Occipital lobe (tissue), 2 donors: ENCODE measurements around the gene ZNF609. TPM values are rescaled to one million over a fixed set of nuclear protein-coding genes. Genes with fewer than 3 reads are reported as not detected.

Source experiments
- DNase-seq: peaks from one replicate; lab custom pipeline; 2025; lab: John Stamatoyannopoulos, UW
- total RNA-seq: library from RNA; depleted of rRNA; stranded (reverse); fragments of >200 nt; gene quantifications from one replicate; pipeline ENCODE4 v1.2.3, GENCODE V29; 2014

Gene ZNF609, protein sequence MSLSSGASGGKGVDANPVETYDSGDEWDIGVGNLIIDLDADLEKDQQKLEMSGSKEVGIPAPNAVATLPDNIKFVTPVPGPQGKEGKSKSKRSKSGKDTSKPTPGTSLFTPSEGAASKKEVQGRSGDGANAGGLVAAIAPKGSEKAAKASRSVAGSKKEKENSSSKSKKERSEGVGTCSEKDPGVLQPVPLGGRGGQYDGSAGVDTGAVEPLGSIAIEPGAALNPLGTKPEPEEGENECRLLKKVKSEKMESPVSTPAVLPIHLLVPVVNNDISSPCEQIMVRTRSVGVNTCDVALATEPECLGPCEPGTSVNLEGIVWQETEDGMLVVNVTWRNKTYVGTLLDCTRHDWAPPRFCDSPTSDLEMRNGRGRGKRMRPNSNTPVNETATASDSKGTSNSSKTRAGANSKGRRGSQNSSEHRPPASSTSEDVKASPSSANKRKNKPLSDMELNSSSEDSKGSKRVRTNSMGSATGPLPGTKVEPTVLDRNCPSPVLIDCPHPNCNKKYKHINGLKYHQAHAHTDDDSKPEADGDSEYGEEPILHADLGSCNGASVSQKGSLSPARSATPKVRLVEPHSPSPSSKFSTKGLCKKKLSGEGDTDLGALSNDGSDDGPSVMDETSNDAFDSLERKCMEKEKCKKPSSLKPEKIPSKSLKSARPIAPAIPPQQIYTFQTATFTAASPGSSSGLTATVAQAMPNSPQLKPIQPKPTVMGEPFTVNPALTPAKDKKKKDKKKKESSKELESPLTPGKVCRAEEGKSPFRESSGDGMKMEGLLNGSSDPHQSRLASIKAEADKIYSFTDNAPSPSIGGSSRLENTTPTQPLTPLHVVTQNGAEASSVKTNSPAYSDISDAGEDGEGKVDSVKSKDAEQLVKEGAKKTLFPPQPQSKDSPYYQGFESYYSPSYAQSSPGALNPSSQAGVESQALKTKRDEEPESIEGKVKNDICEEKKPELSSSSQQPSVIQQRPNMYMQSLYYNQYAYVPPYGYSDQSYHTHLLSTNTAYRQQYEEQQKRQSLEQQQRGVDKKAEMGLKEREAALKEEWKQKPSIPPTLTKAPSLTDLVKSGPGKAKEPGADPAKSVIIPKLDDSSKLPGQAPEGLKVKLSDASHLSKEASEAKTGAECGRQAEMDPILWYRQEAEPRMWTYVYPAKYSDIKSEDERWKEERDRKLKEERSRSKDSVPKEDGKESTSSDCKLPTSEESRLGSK (N-terminal part only)
- 29.8 TPM for total RNA-seq

DNA sequence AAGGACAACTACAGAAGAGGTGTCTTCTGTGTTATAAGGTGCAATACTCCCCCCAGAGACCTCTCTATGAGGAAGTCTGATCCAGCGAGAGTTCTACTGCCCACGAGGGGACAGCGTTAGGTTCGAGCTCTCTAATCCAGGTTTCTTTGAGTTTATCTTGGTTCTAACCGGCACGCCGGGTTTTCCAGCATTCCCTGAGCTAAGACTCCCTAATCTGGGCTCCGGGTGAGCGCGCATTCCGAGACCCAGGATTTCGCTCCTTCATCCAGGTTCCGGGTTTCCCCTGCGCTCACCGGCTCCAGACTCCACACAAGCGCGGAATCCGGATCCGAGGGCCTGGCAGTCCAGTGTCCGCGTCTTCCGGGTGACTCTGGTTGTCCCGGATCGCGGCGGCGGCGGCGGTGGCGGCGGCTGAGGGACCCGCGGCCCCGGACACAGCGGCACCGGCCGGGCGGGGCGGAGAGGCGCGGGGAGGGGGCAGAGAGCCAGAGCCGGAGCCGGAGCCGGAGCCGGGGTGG, at the start of gene ZNF609:
TSS of gene ZNF609 (plus strand) at position 373 of the 518 bp plus-strand sequence. CDS start 38,842 bp downstream, outside the sequence.
- DNase-seq, result peak; percentile 91

DNA sequence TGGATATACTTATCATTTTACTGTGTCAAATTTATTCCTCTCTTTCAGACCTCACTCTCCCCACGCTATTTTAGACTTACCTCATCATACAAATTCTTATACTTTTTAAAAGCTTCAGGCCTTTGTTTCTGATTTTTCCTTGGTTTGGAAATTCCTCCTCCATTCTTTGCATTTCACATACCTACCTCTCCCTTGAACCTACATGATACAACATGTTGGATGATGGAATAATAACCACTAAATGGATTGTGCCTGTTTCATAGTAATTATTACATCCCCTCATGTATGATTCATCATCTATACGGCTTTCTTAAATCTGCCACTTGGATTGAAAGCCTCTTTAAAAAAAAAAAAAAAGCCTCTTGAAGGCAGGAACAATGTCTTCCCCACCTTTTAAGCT, 48.2 kb upstream of the ZNF609 start:
- no peak for DNase-seq

DNA sequence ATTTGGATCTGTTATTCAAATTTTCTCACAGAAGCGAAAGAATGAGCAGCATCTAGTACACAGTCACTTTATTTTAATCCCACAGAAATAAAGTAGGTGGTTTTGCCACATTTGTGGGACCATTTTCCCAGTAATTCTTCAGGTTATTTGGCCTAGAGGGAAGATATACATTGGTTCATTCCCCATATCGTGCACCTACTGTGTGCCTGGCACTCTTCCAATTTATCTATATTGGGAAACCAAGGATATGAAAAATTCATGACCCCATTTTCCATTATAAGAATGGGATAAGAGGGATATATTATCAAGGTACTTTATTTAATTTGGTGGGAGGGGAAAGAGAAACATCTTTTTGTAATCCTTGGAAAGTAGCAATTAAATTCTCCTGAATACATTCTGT, 37.7 kb upstream of the ZNF609 start:
- DNase-seq, result no peak

- DNase-seq, result no peak
These were observed 36.4 kb upstream of the ZNF609 start for GRCh38 chr15:64423970-64424369.

DNA sequence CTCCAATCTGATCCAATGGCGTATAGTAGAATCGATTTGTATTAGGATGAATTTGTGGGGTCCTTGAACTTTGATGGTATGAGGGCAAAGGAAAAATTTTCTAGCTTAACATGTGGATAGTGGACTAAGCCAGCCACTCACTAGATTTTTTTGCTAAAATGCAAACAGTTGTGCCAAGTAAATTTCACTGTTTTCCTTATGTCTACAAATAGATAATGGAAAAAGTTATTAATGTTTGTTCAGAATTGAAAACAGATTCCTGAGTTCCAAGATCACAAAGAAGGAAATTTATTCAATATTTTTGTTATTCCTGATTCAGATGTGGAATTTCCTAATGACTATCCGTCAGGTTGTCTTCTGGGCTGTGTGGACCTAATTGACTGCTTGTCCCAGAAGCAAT, 35.2 kb upstream of the ZNF609 start:
- DNase-seq, result no peak

DNA sequence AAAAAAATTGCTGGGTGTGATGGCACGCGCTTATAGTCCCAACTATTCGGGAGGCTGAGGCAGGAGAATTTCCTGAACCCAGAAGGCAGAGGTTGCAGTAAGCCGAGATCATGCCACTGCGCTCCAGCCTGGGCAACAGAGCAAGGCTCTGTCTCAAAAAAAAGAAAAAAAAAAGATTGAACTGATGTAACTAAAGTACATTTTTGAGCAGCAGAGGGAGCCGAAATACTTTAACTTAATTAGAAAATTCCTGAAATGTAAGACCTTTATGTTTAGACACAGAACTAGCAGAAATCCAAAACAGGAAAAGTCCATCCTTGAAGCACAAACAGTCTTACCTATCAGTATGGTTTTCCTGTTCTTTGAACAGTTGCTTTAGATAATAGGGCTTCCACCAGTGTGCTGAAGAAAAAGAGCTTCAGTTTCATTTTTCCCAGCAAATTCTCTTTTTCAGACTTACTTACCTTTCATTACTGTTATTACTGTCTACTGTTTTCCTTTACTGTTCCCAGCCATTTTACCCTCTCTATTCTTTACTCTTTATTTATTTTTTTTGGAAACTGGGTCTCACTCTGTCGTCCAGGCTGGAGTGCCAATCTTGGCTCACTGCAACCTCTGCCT, 33.4 kb upstream of the ZNF609 start:
- DNase-seq, result no peak

DNA sequence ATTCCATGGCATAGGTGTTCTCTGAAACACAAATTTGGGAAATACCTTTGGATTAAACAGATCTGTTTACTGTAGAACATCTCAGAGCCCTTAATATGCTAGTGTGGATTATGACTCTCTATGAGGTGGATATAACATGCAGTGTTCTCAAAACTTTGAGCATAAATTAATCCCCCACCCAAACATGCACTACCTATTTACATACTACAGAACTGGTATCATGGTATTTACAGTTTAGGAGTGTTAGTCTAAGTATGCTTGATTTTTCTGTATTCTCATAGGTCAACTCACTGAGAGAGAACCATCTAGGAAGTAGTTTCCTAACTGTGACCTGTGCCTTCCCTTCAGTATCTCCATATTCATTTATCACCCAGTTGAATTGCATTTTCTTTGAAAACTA, 30.9 kb upstream of the ZNF609 start:
- DNase-seq, result no peak

- no peak for DNase-seq
These were observed 30.2 kb upstream of the ZNF609 start for GRCh38 chr15:64430000-64430735.

GRCh38 chr15:64437982-64438381, 22.4 kb upstream of the ZNF609 start:
- no peak for DNase-seq

DNA sequence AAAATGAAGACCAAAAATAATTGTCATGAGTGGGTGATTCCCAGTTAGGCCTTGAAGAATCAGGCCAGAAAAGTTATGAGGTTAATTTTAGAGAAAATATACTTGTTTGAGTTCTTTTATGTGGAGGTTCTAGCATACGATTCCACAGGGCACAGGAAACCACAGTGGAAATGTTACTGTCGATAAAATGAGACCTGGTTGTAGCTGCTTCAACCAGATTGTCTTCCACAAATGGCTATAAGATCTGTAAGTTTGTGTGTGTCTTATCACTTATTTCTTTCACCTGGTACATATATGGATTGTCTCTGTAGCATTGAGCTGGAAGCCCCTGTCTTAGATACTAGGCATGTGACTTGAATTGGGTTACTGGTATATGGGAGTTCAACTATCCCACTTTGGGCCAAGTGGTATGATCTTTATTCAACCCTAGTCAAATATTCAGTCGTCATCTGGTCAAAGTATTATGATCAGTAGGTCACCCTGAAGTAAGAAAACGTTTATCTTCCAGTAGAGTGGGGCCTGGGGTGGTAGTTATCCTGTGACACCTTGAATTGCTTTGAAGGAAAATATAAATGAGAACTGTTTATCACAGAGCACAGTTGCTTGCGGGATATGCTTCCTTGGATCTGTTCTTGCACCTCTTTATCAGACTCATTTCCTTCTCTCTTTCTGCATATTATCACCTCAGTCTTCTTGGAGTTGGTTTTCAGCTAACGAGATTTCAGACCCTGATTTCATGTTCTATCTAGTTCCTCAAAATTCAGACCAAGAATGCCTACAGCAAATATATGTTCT, 21.5 kb upstream of the ZNF609 start:
- DNase-seq, result no peak

- DNase-seq, result no peak
These were observed 18.5 kb upstream of the ZNF609 start for GRCh38 chr15:64441852-64442251.

DNA sequence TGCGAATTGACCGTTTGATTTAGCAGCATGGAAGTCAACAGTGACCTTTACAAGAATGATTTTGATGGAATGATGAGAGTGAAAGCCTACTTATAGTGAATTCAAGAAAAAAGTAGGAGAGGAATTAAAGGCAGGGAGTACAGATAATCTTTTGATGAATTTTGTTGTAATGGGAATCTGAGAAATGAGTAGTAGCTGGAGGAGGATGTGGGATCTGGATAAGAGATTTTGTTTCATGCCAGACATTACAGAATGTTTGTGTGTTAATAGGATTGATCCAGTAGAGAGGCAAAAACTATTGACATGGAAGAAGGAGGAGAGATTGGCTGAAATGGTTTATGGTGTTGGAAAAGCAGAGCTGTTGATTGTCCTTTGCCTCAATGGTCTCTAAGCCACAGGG, 17.4 kb upstream of the ZNF609 start:
- DNase-seq, result no peak

DNA sequence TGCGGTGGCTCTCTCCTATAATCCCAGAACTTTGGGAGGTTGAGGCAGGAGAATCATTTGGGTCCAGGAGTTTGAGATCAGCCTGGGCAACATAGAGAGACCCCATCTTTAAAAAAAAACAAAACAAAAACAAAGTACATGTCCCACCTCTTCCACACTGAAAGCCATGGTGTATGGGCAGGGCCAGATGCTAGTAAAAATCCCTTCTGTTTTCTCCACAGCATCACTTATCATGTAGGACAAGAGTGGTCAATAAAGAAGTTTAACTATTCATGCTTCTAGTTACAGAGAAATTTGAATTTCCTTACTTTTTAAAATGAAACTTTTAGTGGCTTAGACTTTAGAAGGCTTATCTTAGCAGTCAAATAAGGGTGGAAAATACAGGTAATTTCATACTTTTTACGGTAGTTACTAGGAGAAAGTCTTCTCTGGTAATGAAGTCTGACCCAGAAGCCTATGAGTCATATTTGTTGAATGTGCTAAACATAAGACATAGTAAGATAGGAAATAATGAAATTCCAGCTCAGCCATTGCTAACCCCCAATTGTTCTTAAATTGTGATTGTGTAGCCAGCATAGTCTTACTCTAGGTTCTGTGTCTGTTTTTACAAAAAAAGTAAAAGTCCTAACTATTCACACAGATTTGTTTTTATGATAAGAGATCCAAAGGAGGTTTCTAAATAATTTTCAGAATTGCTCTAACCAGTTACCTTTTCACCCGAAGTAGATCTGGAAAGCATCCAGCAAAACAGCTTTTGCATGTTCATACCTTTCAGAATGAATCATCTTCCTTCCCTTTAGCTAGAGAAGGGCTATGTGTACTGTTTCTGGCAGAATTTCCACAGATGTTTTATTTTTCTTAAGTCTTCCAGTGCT, 16.4 kb upstream of the ZNF609 start:
- DNase-seq, result no peak

GRCh38 chr15:64444836-64445235, 15.5 kb upstream of the ZNF609 start:
- no peak for DNase-seq

DNA sequence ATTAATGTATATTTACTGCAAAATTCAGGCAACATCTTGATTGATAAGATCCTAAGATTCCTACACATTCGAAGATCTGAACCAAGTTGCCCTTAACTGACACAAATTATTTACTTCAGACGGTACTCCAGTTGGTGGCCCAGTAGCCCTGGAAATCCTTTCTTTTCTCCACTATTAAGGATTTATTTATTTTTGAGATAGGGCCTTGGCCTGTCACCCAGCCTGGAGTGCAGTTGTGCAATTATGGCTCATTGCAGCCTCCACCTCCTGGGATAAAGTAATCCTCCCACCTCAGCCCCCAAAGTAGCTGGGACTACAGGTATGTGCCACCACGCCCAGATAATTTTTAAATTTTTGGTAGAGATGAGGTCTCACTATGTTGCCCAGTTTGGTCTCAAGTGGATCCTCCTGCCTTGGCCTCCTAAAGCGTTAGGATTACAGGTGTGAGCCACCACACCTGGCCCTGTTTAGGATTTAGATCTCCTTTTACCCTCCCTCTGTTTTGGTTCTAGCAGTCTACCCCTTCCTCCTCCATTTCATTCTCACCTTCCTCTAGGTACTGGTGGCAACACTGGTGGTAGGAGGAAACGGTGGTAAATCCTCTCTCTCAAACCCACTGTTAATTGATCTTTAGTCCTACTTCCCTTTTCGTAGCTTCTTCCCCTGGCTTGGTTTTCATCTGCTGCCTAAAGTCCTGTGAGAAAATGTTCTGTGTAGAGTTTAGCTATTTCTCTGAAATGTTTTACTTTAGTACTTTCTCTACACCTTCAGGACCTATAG, 12.7 kb upstream of the ZNF609 start:
- no peak for DNase-seq

DNA sequence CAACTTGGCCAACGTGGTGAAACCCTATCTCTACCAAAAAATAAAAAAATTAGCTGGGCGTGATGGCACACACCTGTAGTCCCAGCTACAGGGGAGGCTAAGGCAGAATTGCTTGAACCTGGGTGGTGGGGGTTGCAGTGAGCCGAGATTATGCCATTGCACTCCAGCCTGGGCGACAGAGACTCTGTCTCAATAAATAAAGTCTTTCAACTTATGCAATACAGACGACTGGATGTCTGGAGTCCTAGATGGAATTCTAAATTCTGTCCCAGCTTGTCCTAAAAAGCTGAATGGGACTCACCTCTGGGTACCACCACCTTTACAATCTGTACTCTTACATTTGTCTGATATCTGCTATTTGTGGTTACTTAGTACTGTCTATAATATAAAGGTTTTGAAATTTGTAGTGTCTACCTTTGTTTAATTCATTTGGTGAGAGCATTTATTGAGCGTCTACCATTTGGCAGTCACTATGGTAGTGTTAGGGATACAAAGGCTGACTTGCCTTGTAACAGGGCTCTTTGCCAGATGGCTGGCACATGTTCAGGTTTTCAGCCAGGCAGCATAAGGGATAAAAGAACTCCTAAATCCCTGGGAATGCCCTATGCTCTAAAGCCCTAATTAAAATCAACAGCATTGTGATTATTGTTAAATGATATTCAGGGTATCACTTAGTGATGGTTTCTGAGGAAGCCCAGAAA, 7.2 kb upstream of the ZNF609 start:
- DNase-seq, result no peak

- DNase-seq, result no peak
These were observed 6.7 kb upstream of the ZNF609 start for GRCh38 chr15:64453689-64454037.
